ENCODE data around the gene TAOK3.

GRCh38 chr12:118375348-118375747, 2.6 kb upstream of the TAOK3 start:
- TF ChIP-seq CTCF (IDR thresholded peaks at IDR 0.05; ENCODE audit: insufficient read depth, low read length, poor library complexity, severe bottlenecking) (no peak), EZH2phosphoT487 (conservative IDR thresholded peaks at IDR 0.05; ENCODE audit: low read length) (no peak)

All from SU-DHL-6 (cell line).